ENCODE data around the gene SLC22A31.

DNA sequence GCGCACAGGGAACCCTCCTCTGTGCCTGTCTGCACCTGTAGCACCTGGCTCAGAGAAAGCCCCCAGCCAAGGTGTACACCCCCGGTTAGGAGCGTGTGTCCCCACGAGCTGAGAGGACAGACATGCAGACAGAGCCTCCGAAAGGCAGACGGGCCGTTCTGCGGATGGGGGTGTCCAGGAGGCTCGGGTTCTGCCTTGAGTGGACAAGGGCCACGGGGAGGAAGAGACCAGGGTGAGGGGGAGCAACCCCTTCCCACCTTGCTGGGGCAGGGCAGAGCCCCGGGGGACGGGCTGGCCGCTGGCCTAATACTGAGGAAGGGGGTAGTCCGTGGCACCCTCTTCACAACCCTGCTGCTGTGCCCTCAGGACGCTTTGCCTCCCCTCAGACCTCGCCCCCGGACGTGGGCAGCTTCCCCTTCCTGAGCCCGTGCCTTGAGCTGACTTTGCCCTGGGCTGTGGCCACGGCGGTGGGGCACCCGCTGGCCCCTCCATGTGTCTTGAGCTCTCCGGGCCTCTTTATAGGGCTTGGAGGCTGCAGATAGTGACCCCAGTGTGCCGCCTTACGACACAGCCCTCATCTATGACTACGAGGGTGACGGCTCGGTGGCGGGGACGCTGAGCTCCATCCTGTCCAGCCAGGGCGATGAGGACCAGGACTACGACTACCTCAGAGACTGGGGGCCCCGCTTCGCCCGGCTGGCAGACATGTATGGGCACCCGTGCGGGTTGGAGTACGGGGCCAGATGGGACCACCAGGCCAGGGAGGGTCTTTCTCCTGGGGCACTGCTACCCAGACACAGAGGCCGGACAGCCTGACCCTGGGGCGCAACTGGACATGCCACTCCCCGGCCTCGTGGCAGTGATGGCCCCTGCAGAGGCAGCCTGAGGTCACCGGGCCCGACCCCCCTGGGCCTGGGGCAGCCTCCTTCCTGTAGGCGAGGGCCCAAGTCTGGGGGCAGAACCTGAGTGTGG lies 5.7 kb downstream of the SLC22A31 start:
- TF ChIP-seq MEF2D (tag; conservative IDR thresholded peaks at IDR 0.05; ENCODE audit: low read depth) (no peak), IRF9 (tag; IDR thresholded peaks at IDR 0.05) (no peak), CREB1 (IDR thresholded peaks at IDR 0.05) (no peak), CREB1 (CRISPR knock-in tag; IDR thresholded peaks at IDR 0.05) (no peak), CTCF (IDR thresholded peaks at IDR 0.05 in 2 of 3, conservative IDR thresholded peaks at IDR 0.05 in 1 of 3; ENCODE audit: insufficient read depth in 2 of 3, low read depth in 1 of 3, low read length in 3 of 3) (no peak), ATF7 (IDR thresholded peaks at IDR 0.05) (no peak), KAT7 (CRISPR knock-in tag; IDR thresholded peaks at IDR 0.05; ENCODE audit: borderline replicate concordance) (no peak), ARID2 (IDR thresholded peaks at IDR 0.05) (no peak), MTA3 (IDR thresholded peaks at IDR 0.05; ENCODE audit: borderline replicate concordance) (no peak), CEBPB (tag; IDR thresholded peaks at IDR 0.05) (no peak)
- TF ChIP-seq, protein P1, sequence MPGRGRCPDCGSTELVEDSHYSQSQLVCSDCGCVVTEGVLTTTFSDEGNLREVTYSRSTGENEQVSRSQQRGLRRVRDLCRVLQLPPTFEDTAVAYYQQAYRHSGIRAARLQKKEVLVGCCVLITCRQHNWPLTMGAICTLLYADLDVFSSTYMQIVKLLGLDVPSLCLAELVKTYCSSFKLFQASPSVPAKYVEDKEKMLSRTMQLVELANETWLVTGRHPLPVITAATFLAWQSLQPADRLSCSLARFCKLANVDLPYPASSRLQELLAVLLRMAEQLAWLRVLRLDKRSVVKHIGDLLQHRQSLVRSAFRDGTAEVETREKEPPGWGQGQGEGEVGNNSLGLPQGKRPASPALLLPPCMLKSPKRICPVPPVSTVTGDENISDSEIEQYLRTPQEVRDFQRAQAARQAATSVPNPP (IDR thresholded peaks at IDR 0.05; ENCODE audit: borderline replicate concordance, insufficient read depth, insufficient read length), result no peak
